CD1c-positive myeloid dendritic cell (primary cell): ENCODE results near the gene PSKH1.
"Not testable (repeated sequence)": the region's sequence is repeated elsewhere in the genome, so short reads cannot be mapped to it uniquely, and the experiment has no call there.

Experiments used
- DNase-seq: peaks from one replicate; pipeline ENCODE4 v3.0.0-alpha.2; 2016; ENCODE audit errors: extremely low spot score

The PSKH1 gene

GRCh38 chr16:67886387-67886786, 6.7 kb upstream of the PSKH1 start:
- DNase-seq = no peak

DNA sequence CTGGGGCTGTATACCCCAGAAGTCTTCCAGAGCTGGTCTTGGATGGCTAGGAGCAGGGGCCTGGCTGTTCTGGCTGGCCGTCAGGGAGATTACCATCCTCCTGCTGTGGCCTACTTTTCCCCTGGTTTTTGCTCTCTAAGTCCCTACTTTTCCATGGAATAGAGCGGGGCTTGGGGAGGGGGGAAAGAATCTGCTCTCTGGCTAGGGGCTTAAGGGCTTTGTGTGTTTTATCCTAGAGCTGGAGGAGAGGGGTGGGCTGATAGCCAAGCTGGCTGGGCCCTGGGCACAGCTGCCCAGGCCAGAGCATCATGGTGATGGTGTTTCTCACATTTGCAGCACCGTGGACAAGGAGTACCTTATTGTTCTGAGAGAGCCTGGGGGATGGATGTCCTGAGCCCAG, 4.7 kb upstream of the PSKH1 start:
- DNase-seq = no peak

DNA sequence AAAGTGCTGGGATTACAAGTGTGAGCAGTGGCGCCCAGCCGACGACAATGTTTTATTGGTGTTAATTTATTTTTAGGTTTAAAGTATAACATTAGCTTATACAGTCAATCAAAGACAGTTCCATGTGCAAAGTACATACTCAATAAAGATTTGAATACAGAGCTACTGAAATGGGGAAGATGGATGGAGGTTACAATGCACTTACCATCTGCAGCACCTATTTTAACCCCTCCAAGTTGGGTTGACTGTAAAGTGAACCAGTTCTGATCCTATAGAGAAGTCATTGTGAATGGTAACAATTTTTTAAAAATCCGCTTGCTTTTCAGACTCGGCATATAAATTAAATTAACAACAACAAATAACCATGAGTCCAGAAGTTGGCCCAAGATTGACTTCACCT, 679 bp upstream of the PSKH1 start:
- no peak for DNase-seq

DNA sequence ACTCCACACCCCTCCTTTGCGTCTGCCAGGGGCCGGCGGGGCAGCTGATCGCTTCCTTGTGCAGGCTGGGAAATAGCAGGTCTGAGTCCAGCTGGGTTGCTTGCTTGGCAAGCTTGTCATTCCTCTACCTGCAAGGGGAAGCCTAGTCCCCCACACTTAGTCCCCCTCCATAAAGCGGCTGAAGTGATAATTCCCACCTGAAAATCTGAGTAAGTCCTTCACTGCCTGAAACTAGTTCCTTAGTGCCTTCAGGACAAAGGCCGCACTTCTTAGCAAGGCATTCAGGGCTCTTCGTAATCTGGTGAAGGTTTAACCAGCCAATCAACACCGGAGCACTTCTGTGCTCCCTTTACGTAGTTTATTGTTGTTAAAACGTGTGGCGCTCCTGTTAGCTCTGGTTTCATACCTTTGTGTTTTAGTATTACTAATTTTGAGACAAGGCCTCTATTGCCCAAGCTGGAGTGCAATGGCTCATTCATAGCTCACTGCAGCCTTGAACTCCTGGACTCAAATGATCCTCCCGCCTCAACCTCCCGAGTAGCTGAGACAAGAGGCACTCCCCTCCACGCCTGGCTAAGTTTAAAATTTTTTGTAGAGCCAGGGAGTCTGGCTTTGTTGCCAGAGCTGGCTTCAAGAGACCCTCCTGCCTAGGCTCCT, 817 bp downstream of the PSKH1 start:
- DNase-seq = no peak

DNA sequence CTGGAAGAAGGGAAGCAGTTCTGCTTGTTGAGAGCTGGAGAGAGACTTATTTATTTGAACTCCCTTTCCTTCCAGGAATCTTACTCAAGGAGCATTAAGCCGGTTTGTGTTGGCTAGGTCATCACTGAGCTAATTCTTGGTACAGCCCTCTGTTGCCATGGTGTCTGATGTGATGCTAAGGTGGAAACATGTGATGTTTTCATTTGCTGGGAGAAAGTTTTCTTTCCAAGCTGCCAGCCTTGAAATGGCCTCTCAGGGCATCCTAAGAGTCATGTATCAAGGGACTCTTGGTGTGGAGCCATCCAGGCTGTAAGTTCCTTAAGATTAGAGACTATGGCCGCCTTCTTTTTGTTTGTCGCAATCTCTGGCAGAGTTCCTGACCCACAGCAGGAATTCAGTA, 4.2 kb downstream of the PSKH1 start:
- no peak for DNase-seq

GRCh38 chr16:67901734-67902133, 8.7 kb downstream of the PSKH1 start:
- no peak for DNase-seq

DNA sequence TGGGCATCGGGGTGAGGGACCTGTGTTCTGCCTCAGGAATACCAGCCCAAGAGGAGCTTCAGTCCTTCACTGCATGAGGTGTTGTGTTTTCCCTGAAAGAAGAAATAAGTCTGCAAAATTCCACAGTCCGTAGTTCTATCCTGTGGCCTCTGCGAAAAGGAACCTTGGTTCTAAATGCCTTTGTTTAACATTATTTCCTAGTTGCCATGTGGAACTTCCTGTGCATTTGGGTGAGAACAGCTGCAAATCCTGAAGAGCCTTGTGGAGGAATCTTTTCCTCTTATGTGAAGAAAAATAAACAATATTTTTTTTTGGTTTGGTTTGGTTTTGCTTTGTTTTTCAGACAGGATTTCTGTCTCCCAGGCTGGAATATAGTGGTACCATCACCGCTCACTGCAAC, 9.8 kb downstream of the PSKH1 start:
- DNase-seq = no peak

DNA sequence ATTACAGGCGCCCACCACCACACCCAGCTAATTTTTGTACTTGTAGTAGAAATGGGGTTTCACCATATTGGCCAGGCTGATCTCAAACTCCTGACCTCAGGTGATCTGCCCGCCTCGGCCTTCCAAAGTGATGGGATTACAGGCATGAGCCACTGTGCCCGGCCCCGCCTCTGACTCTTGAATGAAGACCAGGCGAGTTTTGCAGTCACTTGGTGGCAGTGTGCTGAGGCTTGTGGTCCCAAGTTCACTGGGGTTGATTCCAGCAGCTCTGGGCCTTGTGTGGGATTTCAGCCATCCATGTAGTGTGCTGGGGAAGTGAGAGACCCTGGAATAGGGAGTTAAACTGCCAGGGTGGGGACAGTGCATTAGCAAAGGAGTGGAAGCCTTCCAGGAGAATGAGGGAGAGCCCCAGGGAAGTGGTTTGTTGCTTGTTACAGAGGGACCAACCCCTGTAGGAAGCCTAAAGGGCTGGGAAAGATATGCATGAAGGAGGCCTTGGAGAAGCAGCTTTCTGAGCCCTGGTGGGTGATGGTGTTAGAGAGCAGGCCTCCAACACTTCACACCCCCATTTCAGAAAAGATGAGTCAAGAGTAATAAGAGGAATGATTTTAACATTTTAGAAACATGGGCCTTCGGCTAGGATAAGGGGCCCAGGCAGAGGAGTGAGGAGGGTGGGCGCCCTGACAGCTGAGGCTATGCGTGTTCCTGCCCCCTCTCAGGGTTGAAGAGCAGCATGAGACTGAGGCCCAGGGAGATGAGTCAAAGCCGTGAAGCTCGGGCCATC, 14.5 kb downstream of the PSKH1 start:
- no peak for DNase-seq

DNA sequence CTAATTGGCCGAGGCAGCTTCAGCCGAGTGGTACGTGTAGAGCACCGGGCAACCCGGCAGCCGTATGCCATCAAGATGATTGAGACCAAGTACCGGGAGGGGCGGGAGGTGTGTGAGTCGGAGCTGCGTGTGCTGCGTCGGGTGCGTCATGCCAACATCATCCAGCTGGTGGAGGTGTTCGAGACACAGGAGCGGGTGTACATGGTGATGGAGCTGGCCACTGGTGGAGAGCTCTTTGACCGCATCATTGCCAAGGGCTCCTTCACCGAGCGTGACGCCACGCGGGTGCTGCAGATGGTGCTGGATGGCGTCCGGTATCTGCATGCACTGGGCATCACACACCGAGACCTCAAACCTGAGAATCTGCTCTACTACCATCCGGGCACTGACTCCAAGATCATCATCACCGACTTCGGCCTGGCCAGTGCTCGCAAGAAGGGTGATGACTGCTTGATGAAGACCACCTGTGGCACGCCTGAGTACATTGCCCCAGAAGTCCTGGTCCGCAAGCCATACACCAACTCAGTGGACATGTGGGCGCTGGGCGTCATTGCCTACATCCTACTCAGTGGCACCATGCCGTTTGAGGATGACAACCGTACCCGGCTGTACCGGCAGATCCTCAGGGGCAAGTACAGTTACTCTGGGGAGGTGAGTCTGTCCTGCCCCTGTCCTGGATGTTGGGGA, 16.1 kb downstream of the PSKH1 start:
- DNase-seq = no peak

DNA sequence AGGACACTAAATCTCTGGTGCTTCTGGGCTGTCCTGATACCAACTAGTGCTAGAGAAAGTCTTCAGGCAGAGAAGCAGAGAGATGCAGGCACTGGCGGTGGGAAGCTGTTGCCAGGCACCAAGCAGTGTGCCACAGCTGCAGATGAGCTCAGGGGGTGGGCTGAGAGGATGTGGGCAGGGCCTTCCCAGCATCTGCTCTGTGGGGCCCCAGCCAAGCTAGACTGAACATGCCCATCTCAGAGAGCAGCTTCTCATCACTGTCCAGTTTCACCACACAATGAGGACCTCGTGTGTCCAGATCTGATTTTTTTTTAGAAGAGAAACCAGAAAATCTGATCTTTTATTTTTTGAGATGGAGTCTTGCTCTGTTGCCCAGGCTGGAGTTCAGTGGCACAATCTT, 17.1 kb downstream of the PSKH1 start:
- no peak for DNase-seq

- no peak for DNase-seq
Observed at GRCh38 chr16:67914758-67915495, 21.9 kb downstream of the PSKH1 start.

DNA sequence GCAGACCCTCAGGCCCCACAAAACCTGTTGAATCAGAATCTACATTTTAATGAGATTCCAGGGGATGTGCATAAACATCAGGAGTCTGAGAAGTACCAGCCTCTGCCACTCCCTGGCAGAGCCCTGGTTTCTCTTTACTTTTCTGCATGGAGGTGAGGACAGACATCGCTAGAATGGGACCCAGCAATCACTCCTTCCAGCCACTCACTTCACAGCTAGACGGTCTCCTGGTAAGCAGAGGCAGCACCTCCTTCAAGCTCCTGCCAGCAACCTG, 22.4 kb downstream of the PSKH1 start:
- DNase-seq = not testable (repeated sequence)

DNA sequence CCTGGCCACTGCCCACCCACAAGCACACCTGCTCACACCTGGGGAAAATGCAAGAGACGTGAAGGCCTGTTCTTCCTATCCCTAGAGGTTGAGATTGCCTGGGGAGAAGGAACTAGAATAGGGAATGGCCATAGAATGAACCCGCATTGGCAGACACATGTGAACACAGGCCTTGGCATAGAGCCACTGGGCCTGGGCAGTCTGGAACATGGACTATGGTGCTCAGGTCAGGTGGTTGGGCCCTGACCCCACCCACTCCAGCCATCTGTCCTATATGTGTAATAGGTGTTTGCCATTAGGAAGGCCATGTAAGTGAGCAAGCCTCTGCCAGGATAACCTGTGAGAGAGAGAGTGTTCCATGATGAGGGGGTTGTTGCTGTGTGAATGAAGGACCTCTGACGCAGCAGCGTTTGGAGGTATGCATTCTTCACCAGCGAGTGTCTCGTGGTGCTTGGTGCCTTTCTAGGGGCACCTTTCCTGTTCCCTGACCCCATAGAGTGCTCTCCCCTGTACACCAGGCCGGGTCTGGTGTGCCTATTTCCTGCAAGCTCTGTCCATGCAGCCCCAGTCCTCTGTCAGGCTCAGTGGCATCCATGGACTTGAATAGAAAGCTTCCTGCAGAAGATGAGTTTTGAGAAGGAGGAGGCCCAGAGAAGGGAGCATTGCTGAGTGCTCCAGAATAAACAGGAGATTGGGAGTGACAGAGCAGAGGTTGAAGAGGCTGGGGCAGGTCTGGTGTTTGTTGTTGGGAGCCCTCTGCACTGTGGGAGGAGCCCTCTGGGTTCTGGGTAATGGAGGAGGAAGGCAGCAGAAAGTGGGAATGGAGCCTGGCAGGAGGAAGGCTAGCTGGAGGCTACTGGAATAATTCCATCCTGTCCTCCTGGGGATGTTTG, 23.0 kb downstream of the PSKH1 start:
- DNase-seq = no peak

DNA sequence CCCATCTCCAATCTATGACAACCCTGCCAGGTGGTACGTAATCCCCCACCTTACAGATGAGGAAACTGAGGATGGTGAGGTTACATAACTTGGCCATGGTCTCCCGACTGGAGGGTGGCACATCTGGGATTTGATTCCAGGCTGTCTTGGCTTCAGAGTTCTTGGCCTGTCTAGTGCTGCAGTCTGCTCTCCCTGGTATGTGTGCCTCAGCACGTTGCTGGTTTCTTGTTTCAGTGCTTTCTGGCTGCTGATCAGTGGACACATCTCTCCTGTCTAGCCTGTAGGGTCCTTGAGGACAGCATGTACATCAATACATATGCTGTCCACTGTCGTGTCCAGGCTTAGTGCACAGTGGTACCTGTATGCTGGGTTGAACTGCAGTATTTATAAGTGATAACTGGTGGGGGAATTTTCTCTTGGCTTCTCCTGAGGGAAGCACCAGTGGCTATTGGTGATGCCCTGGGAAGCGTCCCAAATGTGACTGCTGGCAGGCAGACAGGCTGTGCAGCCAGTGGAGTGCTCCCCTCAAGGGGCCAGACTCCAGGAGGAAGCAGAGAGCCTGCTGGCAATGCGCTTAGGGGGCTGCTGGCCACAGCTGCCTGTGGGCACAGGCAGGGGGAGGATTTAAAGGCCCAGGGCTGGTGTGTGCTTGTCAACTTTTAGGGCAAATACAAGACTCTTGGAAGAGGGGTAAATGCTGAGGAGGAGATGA, 24.2 kb downstream of the PSKH1 start:
- DNase-seq = no peak

DNA sequence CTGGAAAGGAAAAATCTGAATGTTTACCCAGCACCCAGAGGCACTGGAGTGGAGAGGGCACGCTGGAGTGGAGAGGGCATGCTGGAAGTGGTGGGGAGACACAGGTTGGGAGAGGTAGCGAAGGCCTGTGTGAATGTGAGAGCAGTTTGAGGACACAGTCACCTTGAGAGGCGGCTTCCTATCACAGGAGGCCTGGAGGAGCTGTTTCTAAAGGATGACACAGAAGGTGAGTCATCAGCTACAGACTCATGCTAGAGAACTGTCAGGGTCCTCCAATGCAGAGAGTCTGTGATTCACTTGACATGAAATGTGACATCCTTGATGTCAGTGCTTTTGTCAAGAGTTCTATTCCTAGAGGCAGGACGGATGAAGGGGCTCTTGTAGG, 24.8 kb downstream of the PSKH1 start:
- DNase-seq = no peak

GRCh38 chr16:67919622-67920221, 26.7 kb downstream of the PSKH1 start:
- DNase-seq = no peak

DNA sequence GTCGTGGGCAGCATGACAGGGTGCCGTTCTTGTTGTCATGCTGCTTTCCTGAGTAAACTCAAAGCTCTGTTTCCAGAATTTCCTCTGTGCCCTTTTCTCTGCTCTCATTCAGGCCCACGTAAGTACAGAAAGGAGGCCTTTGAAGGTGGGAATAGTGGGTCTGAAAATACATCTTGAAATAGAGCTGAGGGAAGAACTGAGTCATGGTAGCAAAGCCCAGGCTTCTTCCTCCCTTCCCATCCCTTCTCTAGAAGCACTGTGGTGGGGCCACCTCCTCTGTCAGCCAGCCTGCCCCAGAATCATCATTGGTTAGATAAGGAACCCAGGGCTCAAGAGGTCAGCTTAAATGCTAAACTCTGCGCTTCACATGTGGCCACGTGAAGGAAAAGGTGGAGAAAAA, 29.2 kb downstream of the PSKH1 start:
- no peak for DNase-seq

DNA sequence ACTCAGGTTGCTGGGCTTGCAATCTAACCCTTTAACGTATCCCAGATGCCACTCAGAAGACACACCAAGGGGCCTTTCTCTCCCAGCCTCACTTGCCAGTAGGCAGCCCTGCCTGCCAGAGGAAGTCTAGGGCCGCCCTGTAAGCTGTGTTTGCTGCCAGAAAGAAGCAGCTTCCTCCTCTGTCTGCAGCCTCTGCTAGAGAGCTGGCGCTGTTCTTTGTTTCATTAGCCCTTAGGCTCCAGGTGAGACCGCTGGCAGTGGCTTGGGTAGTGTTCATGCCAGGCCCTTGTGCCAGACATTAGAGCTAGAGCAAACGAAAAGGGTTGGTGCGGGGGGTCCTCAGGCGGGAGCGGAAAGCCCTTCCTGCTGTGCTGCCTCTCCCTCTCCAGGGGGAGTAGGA, 29.7 kb downstream of the PSKH1 start:
- no peak for DNase-seq

DNA sequence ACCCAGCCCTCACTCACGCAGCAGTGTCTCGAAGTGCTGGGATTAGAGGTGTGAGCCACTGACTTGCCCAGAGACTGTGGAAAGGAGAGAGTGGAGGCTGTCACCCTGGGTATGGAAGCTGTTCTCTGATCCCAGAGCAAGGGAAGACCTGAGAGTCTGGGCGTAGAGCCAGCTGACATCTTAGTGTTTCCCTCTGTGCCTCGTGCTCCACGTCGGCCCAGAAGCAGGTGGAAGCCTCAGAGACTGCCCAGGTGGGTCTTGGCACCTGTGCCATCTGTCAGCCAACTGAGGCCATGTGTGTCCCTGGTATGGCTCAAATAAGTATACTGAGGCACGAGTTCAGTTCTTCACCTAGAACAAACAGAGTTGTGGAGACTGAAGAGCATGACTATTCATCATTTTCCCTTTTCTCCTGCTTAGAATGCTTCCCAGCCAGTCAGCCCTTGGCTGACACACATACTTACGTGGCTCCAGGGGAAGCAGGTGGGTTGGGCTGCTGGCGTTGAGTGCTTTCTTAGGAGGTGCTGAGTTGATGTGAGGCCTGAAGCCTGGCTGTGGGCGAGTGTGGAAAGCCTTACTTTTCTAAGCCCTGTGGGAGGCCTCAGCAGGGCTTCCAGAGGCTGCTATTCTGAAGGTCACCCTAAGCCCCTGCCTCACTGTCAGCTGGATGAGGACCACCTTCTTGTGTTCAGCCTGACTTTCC, 30.5 kb downstream of the PSKH1 start:
- no peak for DNase-seq
